K562 (cell line): ENCODE results near the gene KCNJ11. TPM values are rescaled to one million over a fixed set of nuclear protein-coding genes. Genes with fewer than 3 reads are reported as not detected.

ENCODE experiments used
- HINFP ChIP-seq: fragments of 450-650 bp; conservative IDR thresholded peaks from 2 replicates; pipeline ENCODE4 v1.6.1; 2016; ENCODE audit warnings: missing genetic modification characterization, low read depth, mild to moderate bottlenecking, control low read depth, missing compliant biosample characterization
- MEF2A ChIP-seq: IDR thresholded peaks from 2 replicates; pipeline ENCODE4 v1.6.1; 2011; ENCODE audit warnings: low read depth, mild to moderate bottlenecking, low read length, moderate library complexity; ENCODE audit not compliant: control insufficient read depth
- RAD21 ChIP-seq, 2 experiments: fragments of 250-450 bp in 1 of 2; fragments of 450-650 bp in 1 of 2; sonication (Bioruptor Pico) in 1 of 2; formaldehyde crosslinking in 1 of 2; IDR thresholded peaks in 1 of 2; conservative IDR thresholded peaks in 1 of 2; 2 replicates each; pipeline versions ENCODE4 v1.4.0 to v1.8.0; 2020 to 2022; ENCODE audit warnings: mild to moderate bottlenecking in 2 of 2, moderate library complexity in 1 of 2
- RBFOX2 ChIP-seq: fragments of 200-400 bp; formaldehyde crosslinking; IDR thresholded peaks from 2 replicates; pipeline ENCODE4 v1.6.1; 2017; ENCODE audit warnings: low read depth, mild to moderate bottlenecking, low read length, moderate library complexity
- TFAP4 ChIP-seq: sonication (generic); formaldehyde crosslinking; IDR thresholded peaks from 2 replicates; pipeline ENCODE4 v1.8.0; 2022; ENCODE audit warnings: missing genetic modification reagents, mild to moderate bottlenecking, moderate library complexity, borderline replicate concordance
- ZMIZ1 ChIP-seq, 2 experiments: fragments of 150-350 bp in 1 of 2; IDR thresholded peaks; 2 replicates each; pipeline ENCODE4 v1.6.1; 2012 to 2016; ENCODE audit warnings: low read depth in 2 of 2, low read length in 2 of 2, mild to moderate bottlenecking in 1 of 2, moderate library complexity in 1 of 2
- ZNF407 ChIP-seq: fragments of 450-650 bp; IDR thresholded peaks from 2 replicates; pipeline ENCODE4 v1.6.1; 2016; ENCODE audit warnings: low read depth
- polyA plus RNA-seq, 8 experiments: library from polyadenylated mRNA; depleted of rRNA in 4 of 8; stranded (reverse) in 5 of 8; unstranded in 3 of 8; fragments of >200 nt; fragmentation: Nextera tagmentation in 2 of 8; fragmentation: Illumina TruSeq in 1 of 8; extraction: Ambion mirVana in 2 of 8; extraction: Trizol in 1 of 8; gene quantifications; 2 replicates each; pipeline versions ENCODE4 v1.2.1 to v1.2.3, GENCODE V29; 2011 to 2014; ENCODE audit warnings: inconsistent platforms in 1 of 8, missing spikeins in 1 of 8
- total RNA-seq, 7 experiments: library from RNA; depleted of rRNA in 6 of 7; stranded (reverse); fragments of >200 nt in 6 of 7; fragmentation: Illumina TruSeq in 2 of 7; extraction: Trizol in 2 of 7; gene quantifications; 2 replicates each; pipeline versions ENCODE4 v1.2.1 to v1.2.3, GENCODE V29; 2011 to 2021; ENCODE audit warnings: low replicate concordance in 1 of 7

Gene KCNJ11
- total and polyA plus RNA-seq, 9 of the 15 experiments (the other 6 are each of a cell fraction or from before 2014, with no cell fraction given) = 0.54 to 3.7 (median 0.86) TPM; not detected in 2

- TF ChIP-seq ZMIZ1 (IDR thresholded peaks at IDR 0.05; ENCODE audit: low read depth in 2 of 2, low read length in 2 of 2) = no peak
- peak; percentile 64; the same call in 1 of the 2 replicates for TF ChIP-seq TFAP4
- TF ChIP-seq HINFP = no peak
- peak; percentile 92 for TF ChIP-seq MEF2A
- peak; percentile 55; the same call in 1 of the 2 replicates for TF ChIP-seq ZNF407
- peak; percentile 39 to 78; a peak in 3 of 4 replicates for TF ChIP-seq RAD21 (CRISPR knock-in tag; conservative IDR thresholded peaks at IDR 0.05 in 1 of 2, IDR thresholded peaks at IDR 0.05 in 1 of 2)
- TF ChIP-seq RBFOX2 = 0 out of 2 replicates have a peak, but pooled peaks have one; percentile 17
Observed at GRCh38 chr11:17386331-17387084, 2.0 kb downstream of the KCNJ11 start (continued).
